ENCODE results near the gene SART3. TPM values are rescaled to one million over a fixed set of nuclear protein-coding genes. Genes with fewer than 3 reads are reported as not detected.

The SART3 gene
- total RNA-seq, 4 donors from 2014 or later: 48.4 to 77.4 (median 72.1) TPM

- DNase-seq (ENCODE audit: low spot score in 2 of 2): no peak
- no peak overlapping the region for H3K4me3 ChIP-seq (ENCODE audit: low read depth, poor library complexity, severe bottlenecking)
- intact Hi-C loops (cut with DNase I; ENCODE audit: low total_unique reads): no loop called here
- WGBS, 2 donors: 80 to 88% methylated on average over 14 of the region's 14 CpGs
- TF ChIP-seq CTCF (IDR thresholded peaks at IDR 0.05) (no peak), POLR2A (IDR thresholded peaks at IDR 0.05) (no peak)
These were observed 37.6 kb downstream of the SART3 start for GRCh38 chr12:108523365-108523764.

- no peak for DNase-seq (ENCODE audit: low spot score in 2 of 2)
- intact Hi-C loops (cut with DNase I; ENCODE audit: low total_unique reads): no loop called here
- TF ChIP-seq POLR2A (IDR thresholded peaks at IDR 0.05) (no peak), CTCF (IDR thresholded peaks at IDR 0.05) (no peak)
These were observed 41.4 kb downstream of the SART3 start for GRCh38 chr12:108519558-108519957.

GRCh38 chr12:108518716-108519496 lies 42.1 kb downstream of the SART3 start:
- TF ChIP-seq POLR2A (IDR thresholded peaks at IDR 0.05) (no peak), CTCF (IDR thresholded peaks at IDR 0.05) (no peak)
- DNase-seq (ENCODE audit: low spot score in 2 of 2): no peak
- intact Hi-C loops (cut with DNase I; ENCODE audit: low total_unique reads): no loop called here
- WGBS, 2 donors: 90 to 92% methylated on average over 37 to 39 of the region's 39 CpGs
- no peak overlapping the region for H3K4me3 ChIP-seq (ENCODE audit: low read depth, poor library complexity, severe bottlenecking)

More at GRCh38 chr12:108519558-108519957, 41.4 kb downstream of the SART3 start:
- no peak overlapping the region for H3K4me3 ChIP-seq (ENCODE audit: low read depth, poor library complexity, severe bottlenecking)
- 71 to 74% methylated on average over 4 of the region's 4 CpGs for WGBS, 2 donors

GRCh38 chr12:108518101-108518715 lies 42.8 kb downstream of the SART3 start:
- DNase-seq (ENCODE audit: low spot score in 2 of 2): no peak
- no peak overlapping the region for H3K4me3 ChIP-seq (ENCODE audit: low read depth, poor library complexity, severe bottlenecking)
- 95% methylated on average over 22 to 24 of the region's 24 CpGs for WGBS, 2 donors
- intact Hi-C loops (cut with DNase I; ENCODE audit: low total_unique reads): no loop called here
- TF ChIP-seq CTCF (IDR thresholded peaks at IDR 0.05) (no peak), POLR2A (IDR thresholded peaks at IDR 0.05) (no peak)

- intact Hi-C loops (cut with DNase I; ENCODE audit: low total_unique reads): no loop called here
- TF ChIP-seq CTCF (IDR thresholded peaks at IDR 0.05) (no peak), POLR2A (IDR thresholded peaks at IDR 0.05) (no peak)
- DNase-seq (ENCODE audit: low spot score in 2 of 2): no peak
- no peak overlapping the region for H3K4me3 ChIP-seq (ENCODE audit: low read depth, poor library complexity, severe bottlenecking)
- WGBS, 2 donors: 81 to 87% methylated on average over 12 of the region's 12 CpGs
These were observed 43.5 kb downstream of the SART3 start for GRCh38 chr12:108517288-108518100.
